Measurements from ENCODE around the gene UBC. TPM values are rescaled to one million over a fixed set of nuclear protein-coding genes. Genes with fewer than 3 reads are reported as not detected.

UBC gene
- total RNA-seq, 4 donors from 2014 or later, result 1,276 to 1,840 (median 1,378) TPM

DNA sequence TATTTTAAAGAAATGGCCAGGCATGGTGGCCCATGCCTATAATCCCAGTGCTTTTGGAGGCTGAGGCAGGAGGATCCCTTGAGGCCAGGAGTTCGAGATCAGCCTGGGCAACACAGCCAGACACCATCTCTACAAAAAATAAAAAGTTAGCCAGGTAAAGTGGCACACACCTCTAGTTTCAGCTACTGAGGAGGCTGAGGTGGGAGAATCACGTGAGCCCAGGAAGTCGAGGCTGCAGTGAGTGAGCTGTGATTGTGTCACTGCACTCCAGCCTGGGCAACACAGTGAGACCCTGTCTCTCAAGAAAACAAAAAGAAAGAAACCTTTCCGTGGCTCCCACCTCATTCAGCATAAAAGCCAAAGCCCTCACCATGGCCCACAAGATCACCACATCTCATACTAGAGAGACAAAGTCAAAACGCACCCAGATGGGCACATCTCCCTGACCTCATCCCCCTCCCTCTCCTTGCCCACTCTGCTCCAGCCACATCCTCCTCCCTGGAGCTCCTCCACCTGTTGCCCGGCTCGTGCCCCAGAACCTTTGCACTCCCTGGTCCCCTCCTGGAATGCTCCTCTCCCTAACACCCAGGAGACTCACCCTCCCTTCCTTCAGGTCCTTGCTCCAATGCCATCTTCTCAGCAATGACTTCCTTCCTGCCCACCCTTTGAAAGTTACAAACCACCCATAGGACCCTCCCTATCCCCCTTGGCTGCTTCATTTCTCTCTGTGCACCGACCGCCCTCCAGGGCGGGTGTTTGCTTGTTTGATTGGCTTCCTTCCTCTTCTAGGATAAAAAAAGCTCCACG is 46.0 kb downstream of the UBC start:
- TF ChIP-seq EP300 (IDR thresholded peaks at IDR 0.05), result no peak
- TF ChIP-seq, protein P1, sequence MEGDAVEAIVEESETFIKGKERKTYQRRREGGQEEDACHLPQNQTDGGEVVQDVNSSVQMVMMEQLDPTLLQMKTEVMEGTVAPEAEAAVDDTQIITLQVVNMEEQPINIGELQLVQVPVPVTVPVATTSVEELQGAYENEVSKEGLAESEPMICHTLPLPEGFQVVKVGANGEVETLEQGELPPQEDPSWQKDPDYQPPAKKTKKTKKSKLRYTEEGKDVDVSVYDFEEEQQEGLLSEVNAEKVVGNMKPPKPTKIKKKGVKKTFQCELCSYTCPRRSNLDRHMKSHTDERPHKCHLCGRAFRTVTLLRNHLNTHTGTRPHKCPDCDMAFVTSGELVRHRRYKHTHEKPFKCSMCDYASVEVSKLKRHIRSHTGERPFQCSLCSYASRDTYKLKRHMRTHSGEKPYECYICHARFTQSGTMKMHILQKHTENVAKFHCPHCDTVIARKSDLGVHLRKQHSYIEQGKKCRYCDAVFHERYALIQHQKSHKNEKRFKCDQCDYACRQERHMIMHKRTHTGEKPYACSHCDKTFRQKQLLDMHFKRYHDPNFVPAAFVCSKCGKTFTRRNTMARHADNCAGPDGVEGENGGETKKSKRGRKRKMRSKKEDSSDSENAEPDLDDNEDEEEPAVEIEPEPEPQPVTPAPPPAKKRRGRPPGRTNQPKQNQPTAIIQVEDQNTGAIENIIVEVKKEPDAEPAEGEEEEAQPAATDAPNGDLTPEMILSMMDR (IDR thresholded peaks at IDR 0.05), result no peak
- no peak for TF ChIP-seq POLR2A (IDR thresholded peaks at IDR 0.05)
- no peaks in the 10 kb centered on the region for H3K27me3 ChIP-seq
- peaks cover 0 to 7% (median 0%) of the 10 kb centered on the region in 4 donors for H3K4me1 ChIP-seq
- peak overlapping the region in 3 of 4 donors; percentile 34 to 61 (median 55) for H3K27ac ChIP-seq
- H3K9me3 ChIP-seq, result no peaks in the 10 kb centered on the region
- 69 to 71% methylated on average over 11 of the region's 11 CpGs for WGBS, 2 donors
- H3K36me3 ChIP-seq, result no peaks in the 10 kb centered on the region
- H3K4me3 ChIP-seq, result peak overlapping the region in 1 of 4 donors; percentile 15
- DNase-seq (ENCODE audit: low spot score in 2 of 2), result no peak

- Histone ChIP-seq H3K4me3 (no peak overlapping the region), H3K9me3 (no peaks in the 10 kb centered on the region), H3K27ac (no peak overlapping the region), H3K4me1 (peaks cover 0 to 17% (median 7%) of the 10 kb centered on the region in 4 donors), H3K36me3 (no peaks in the 10 kb centered on the region), H3K27me3 (no peaks in the 10 kb centered on the region)
- WGBS, 2 donors, result 58 to 71% methylated on average over 6 of the region's 6 CpGs
- DNase-seq (ENCODE audit: low spot score in 2 of 2), result no peak
- TF ChIP-seq EP300 (IDR thresholded peaks at IDR 0.05), result no peak
- TF ChIP-seq, protein P1 (IDR thresholded peaks at IDR 0.05), result no peak
- no peak for TF ChIP-seq POLR2A (IDR thresholded peaks at IDR 0.05)
These were observed 47.0 kb downstream of the UBC start for GRCh38 chr12:124867401-124867930.

- Histone ChIP-seq H3K4me3 (no peak overlapping the region), H3K27me3 (no peaks in the 10 kb centered on the region), H3K4me1 (peaks cover 0 to 22% (median 9%) of the 10 kb centered on the region in 4 donors), H3K9me3 (no peaks in the 10 kb centered on the region), H3K27ac (no peak overlapping the region), H3K36me3 (no peaks in the 10 kb centered on the region)
- WGBS, 2 donors, result 85 to 89% methylated on average over 9 of the region's 9 CpGs
- DNase-seq (ENCODE audit: low spot score in 2 of 2), result no peak
- TF ChIP-seq, protein P1 (IDR thresholded peaks at IDR 0.05), result no peak
- TF ChIP-seq EP300 (IDR thresholded peaks at IDR 0.05), result no peak
- no peak for TF ChIP-seq POLR2A (IDR thresholded peaks at IDR 0.05)
These were observed 47.5 kb downstream of the UBC start for GRCh38 chr12:124866883-124867400.

- 76 to 89% methylated on average over 10 of the region's 10 CpGs for WGBS, 2 donors
- no peaks in the 10 kb centered on the region for H3K27me3 ChIP-seq
- TF ChIP-seq, protein P1 (IDR thresholded peaks at IDR 0.05), result no peak
- no peak for TF ChIP-seq POLR2A (IDR thresholded peaks at IDR 0.05)
- no peaks in the 10 kb centered on the region for H3K36me3 ChIP-seq
- no peak overlapping the region for H3K4me3 ChIP-seq
- no peak for DNase-seq (ENCODE audit: low spot score in 2 of 2)
- H3K9me3 ChIP-seq, result no peaks in the 10 kb centered on the region
- peaks cover 0 to 28% (median 11%) of the 10 kb centered on the region in 4 donors for H3K4me1 ChIP-seq
- H3K27ac ChIP-seq, result no peak overlapping the region
These were observed 48.1 kb downstream of the UBC start for GRCh38 chr12:124866195-124866882.

All from tibial nerve (tissue), 4 donors.